NCI-H2029 treated with DMSO at 0.1 percent for 48 hours (cell line): Measurements from ENCODE around the gene TIGD3.

Source experiments
- DNase-seq: peaks from one replicate; lab custom pipeline; 2025; lab: John Stamatoyannopoulos, UW

Gene TIGD3

GRCh38 chr11:65354265-65355012 is at the start of gene TIGD3:
Gene TIGD3, plus strand, starts transcription at chr11:65354751. Its CDS starts 1,058 bp downstream, at chr11:65355809.
- peak; percentile 84 for DNase-seq

- no peak for DNase-seq
Observed at GRCh38 chr11:65305501-65306268, 48.9 kb upstream of the TIGD3 start.

- DNase-seq, result no peak
Observed at GRCh38 chr11:65307298-65308229, 47.0 kb upstream of the TIGD3 start.

- no peak for DNase-seq
Observed at GRCh38 chr11:65308281-65308891, 46.2 kb upstream of the TIGD3 start.

GRCh38 chr11:65309006-65309405 is 45.5 kb upstream of the TIGD3 start:
- no peak for DNase-seq

GRCh38 chr11:65310215-65310614 is 44.3 kb upstream of the TIGD3 start:
- DNase-seq, result no peak

GRCh38 chr11:65310736-65311135 is 43.8 kb upstream of the TIGD3 start:
- DNase-seq, result no peak

GRCh38 chr11:65311170-65311678 is 43.3 kb upstream of the TIGD3 start:
- no peak for DNase-seq

GRCh38 chr11:65314501-65315203 is 39.9 kb upstream of the TIGD3 start, which contains the start of gene CDC42EP2:
Gene CDC42EP2, plus strand, starts transcription at chr11:65314866. Its CDS starts 6,033 bp downstream, at chr11:65320899.
- no peak for DNase-seq

GRCh38 chr11:65315204-65315865 is 39.2 kb upstream of the TIGD3 start:
- peak; percentile 41 for DNase-seq

- no peak for DNase-seq
Observed at GRCh38 chr11:65315866-65316226, 38.7 kb upstream of the TIGD3 start.

GRCh38 chr11:65316227-65317024 is 38.1 kb upstream of the TIGD3 start:
- no peak for DNase-seq

- peak; percentile 22 for DNase-seq
Observed at GRCh38 chr11:65317025-65317786, 37.3 kb upstream of the TIGD3 start.

- DNase-seq, result no peak
Observed at GRCh38 chr11:65320386-65321075, 34.0 kb upstream of the TIGD3 start.

GRCh38 chr11:65321076-65321475 is 33.5 kb upstream of the TIGD3 start:
- DNase-seq, result no peak

GRCh38 chr11:65321828-65322485 is 32.6 kb upstream of the TIGD3 start:
- DNase-seq, result no peak

- no peak for DNase-seq
Observed at GRCh38 chr11:65323813-65324212, 30.7 kb upstream of the TIGD3 start.

GRCh38 chr11:65325435-65325834 is 29.1 kb upstream of the TIGD3 start:
- no peak for DNase-seq
